ENCODE data around the gene SSBP4.

Gene SSBP4

DNA sequence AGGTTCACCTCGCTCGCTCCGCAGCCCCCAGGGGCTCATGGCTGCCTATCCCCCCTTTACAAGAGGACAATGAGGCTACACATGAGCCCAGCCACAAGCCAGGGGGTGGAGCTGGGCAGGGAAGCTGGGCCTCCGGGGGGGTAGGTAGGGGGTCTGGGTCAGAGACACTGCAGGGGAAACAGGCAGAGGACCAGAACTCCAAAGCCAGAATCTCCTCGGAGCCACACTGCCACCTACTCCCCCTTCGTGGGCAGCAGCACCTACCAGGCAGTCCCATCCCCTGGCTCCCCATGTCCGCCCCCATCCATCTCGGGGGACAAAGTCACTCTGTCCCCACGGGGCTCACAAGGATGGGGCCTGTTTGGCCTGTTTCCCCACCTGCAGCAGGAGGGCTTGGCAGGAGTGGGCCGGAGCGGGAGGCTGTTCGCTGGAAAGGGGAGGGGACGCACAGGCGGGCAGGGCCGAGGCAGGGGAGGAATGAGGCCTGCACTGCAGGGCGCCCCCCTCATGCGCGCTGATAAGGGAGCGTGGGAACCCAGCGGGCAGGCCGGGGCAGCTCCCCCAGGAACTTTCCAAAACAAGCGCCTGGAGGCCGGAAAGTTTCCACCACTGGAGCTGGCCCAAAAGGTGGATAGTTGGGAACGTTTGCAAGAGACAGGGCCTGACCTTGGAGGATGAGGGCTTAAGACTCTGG lies 19.3 kb downstream of the SSBP4 start:
- CTCF ChIA-PET = interaction anchor here (0.6 to 2.6 kb wide), 5 partner anchors 12 to 37 kb away, joined by 3 to 20 read pairs (median 3); partner anchors contain the start of gene SSBP4

DNA sequence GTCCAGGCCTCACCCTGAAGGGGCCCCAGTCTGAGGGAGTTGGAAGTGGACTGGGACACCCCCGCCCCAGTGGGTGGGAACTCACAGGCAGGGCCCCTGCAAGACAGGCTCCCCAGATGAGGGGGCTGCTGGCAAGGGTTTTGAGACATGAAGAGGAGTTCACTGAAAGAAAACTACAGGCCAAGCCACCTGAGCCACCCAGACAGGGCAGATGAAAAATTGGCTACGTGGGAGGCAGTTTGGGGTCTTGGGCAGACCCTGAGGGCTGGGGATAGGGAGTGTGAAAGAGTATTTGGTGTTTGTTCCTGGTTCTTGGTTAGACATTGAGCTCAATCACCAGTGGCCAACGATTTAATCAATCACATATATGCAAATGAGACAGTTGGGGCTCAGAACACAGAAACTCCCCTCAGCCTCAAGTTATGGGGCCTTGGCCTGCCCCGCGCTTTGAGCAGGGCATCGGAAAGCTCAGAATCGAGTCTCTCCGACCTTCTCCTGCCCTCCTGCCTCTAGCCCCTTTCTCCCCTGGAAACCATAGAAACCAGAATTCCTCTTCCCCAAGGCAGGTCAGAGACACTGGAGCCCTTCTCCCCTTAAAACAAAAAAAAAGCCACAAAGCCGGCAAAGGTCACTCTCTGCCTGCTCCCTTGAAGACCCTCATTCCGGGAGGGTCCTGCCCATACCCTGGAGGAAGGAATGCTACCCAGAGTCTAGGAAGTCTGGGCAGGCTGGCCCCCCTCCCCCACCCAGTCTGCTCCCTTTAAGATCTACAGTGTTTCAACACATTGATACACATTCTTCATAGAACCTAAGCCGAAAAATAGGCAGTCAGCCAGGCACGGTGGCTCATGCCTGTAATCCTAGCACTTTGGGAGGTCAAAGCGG lies 20.1 kb downstream of the SSBP4 start:
- ChIA-PET POLR2A (no interaction called here), CTCF (interaction anchor here (0.6 to 2.6 kb wide), 6 partner anchors 12 to 50 kb away, joined by 3 to 20 read pairs (median 3); partner anchors contain the start of gene SSBP4)
- TF ChIP-seq, protein P1, sequence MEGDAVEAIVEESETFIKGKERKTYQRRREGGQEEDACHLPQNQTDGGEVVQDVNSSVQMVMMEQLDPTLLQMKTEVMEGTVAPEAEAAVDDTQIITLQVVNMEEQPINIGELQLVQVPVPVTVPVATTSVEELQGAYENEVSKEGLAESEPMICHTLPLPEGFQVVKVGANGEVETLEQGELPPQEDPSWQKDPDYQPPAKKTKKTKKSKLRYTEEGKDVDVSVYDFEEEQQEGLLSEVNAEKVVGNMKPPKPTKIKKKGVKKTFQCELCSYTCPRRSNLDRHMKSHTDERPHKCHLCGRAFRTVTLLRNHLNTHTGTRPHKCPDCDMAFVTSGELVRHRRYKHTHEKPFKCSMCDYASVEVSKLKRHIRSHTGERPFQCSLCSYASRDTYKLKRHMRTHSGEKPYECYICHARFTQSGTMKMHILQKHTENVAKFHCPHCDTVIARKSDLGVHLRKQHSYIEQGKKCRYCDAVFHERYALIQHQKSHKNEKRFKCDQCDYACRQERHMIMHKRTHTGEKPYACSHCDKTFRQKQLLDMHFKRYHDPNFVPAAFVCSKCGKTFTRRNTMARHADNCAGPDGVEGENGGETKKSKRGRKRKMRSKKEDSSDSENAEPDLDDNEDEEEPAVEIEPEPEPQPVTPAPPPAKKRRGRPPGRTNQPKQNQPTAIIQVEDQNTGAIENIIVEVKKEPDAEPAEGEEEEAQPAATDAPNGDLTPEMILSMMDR (IDR thresholded peaks at IDR 0.05; ENCODE audit: control extremely low read depth, extremely low read depth, low read depth, missing control alignments) = no peak
- no peak for DNase-seq (ENCODE audit: extremely low spot score)

More for the DNA sequence above, 19.3 kb downstream of the SSBP4 start:
- DNase-seq (ENCODE audit: extremely low spot score) = no peak
- POLR2A ChIA-PET = no interaction called here
- TF ChIP-seq, protein P1 (IDR thresholded peaks at IDR 0.05; ENCODE audit: control extremely low read depth, extremely low read depth, low read depth, missing control alignments) = no peak

DNA sequence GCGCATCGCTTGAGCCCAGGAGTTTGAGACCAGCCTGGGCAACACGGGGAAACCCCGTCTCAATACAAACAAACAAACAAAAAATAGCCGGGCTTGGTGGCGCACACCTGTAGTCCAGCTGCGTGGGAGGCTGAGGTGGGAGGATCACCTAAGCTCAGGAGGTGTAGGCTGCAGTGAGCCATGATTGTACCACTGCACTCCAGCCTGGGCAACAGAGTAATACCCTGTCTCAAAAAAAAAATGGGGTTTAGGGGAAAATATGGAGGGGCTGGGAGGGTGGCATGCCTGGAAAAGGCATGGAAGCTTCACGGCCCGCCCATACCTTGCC lies 20.7 kb downstream of the SSBP4 start:
- ChIA-PET CTCF (interaction anchor here (1.0 to 2.6 kb wide), 5 partner anchors 9 to 51 kb away, joined by 3 to 20 read pairs (median 4); no protein-coding TSS in a partner anchor), POLR2A (no interaction called here)
- no peak for DNase-seq (ENCODE audit: extremely low spot score)
- TF ChIP-seq, protein P1 (IDR thresholded peaks at IDR 0.05; ENCODE audit: control extremely low read depth, extremely low read depth, low read depth, missing control alignments) = no peak

- DNase-seq (ENCODE audit: extremely low spot score) = peak; percentile 55
- ChIA-PET CTCF (interaction anchor here (1.0 to 2.6 kb wide), 6 partner anchors 8 to 52 kb away, joined by 3 to 20 read pairs (median 4); no protein-coding TSS in a partner anchor), POLR2A (no interaction called here)
- TF ChIP-seq, protein P1 (IDR thresholded peaks at IDR 0.05; ENCODE audit: control extremely low read depth, extremely low read depth, low read depth, missing control alignments) = peak; percentile 52
Measured at GRCh38 chr19:18440415-18440877, 21.2 kb downstream of the SSBP4 start.

DNA sequence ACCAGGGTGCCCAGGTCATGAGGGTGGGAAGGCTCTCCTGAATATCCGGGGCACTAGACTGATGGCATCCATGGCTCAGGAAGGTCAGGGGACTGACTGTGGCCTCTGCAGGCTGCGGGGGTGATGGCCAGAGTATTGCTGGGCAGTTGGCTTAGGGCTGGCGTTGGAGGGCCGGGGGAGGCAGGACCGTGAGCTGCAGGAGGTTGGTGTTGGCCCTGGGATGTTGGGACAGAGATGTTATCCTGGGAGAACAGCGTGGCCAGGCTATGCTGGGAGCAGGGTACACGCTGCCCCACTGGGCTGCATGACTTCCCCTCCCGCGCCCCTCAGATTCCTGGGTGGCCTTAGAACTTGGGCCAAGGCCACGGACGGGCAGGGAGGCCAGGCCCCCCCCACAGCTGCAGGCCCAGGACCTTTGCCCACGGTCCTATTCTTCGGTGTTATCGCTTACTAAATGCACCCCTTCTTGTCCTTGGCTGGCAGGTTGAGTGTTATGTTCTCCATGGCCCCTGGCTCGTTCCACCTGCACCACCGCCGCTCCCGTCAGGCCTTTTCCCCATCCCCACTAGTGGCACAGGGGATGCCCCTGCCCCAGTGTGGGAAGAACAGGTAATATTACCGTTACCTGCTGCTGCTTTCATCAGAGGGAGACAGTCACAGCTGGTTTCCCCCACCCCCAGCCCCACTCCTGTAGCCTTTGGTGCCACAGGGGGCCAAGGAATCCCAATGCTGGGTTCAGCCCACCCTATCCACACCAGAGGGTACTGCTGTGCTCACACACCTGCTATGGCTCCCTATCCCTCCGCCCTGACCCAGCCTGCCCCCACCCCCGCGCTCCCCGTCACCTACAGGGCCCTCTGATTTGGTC lies 22.0 kb downstream of the SSBP4 start:
- DNase-seq (ENCODE audit: extremely low spot score) = no peak
- TF ChIP-seq, protein P1 (IDR thresholded peaks at IDR 0.05; ENCODE audit: control extremely low read depth, extremely low read depth, low read depth, missing control alignments) = no peak
- ChIA-PET CTCF (interaction anchor here (1.0 to 2.6 kb wide), 5 partner anchors 7 to 52 kb away, joined by 3 to 20 read pairs (median 3); no protein-coding TSS in a partner anchor), POLR2A (interaction anchor here (0.6 kb wide), 1 partner anchor 97 kb away, joined by 4 read pairs; no protein-coding TSS in a partner anchor)

All from GM10248 (cell line).